ENCODE data around the gene RANBP1. TPM values are rescaled to one million over a fixed set of nuclear protein-coding genes. Genes with fewer than 3 reads are reported as not detected.

Gene RANBP1
- total and polyA plus RNA-seq, 9 of the 15 experiments (the other 6 are each of a cell fraction or from before 2014, with no cell fraction given) = 162 to 2,891 (median 1,289) TPM

- TF ChIP-seq FOXA1 (IDR thresholded peaks at IDR 0.05; ENCODE audit: borderline replicate concordance) (no peak), SRSF9 (IDR thresholded peaks at IDR 0.05; ENCODE audit: borderline replicate concordance, low read depth, low read length) (no peak), HDAC2 (IDR thresholded peaks at IDR 0.05) (no peak), ZNF282 (CRISPR knock-in tag; IDR thresholded peaks at IDR 0.05) (no peak), EHMT2 (IDR thresholded peaks at IDR 0.05) (no peak), SRSF7 (optimal IDR thresholded peaks at IDR 0.05; ENCODE audit: low read depth, low read length) (no peak), NFE2L1 (tag; IDR thresholded peaks at IDR 0.05; ENCODE audit: borderline replicate concordance, low read depth) (no peak), ZFP30 (CRISPR knock-in tag; IDR thresholded peaks at IDR 0.05; ENCODE audit: borderline replicate concordance) (no peak), SAFB2 (IDR thresholded peaks at IDR 0.05; ENCODE audit: borderline replicate concordance, low read depth, low read length, severe bottlenecking) (no peak), CBX5 (IDR thresholded peaks at IDR 0.05; ENCODE audit: borderline replicate concordance, low read depth) (no peak), DLX4 (CRISPR knock-in tag; IDR thresholded peaks at IDR 0.05) (no peak), ZBTB40 (IDR thresholded peaks at IDR 0.05) (no peak), ZBTB40 (CRISPR knock-in tag; IDR thresholded peaks at IDR 0.05) (no peak), PRMT5 (CRISPR knock-in tag; IDR thresholded peaks at IDR 0.05) (no peak), NELFE (IDR thresholded peaks at IDR 0.05; ENCODE audit: insufficient read depth, insufficient read length) (no peak), WHSC1 (IDR thresholded peaks at IDR 0.05; ENCODE audit: low read length) (peak; percentile 47), SETDB1 (IDR thresholded peaks at IDR 0.05; ENCODE audit: low read length) (peak; percentile 100), RFX7 (CRISPR knock-in tag; IDR thresholded peaks at IDR 0.05) (no peak; the same call in 1 of the 2 replicates), NONO (IDR thresholded peaks at IDR 0.05; ENCODE audit: low read depth in 2 of 2, low read length in 1 of 2) (no peak), KAT2B (IDR thresholded peaks at IDR 0.05; ENCODE audit: low read depth, low read length) (peak; percentile 87), ZFX (CRISPR knock-in tag; IDR thresholded peaks at IDR 0.05) (no peak)
These were observed 36.0 kb upstream of the RANBP1 start, which contains the start of gene DGCR8 (continued) for GRCh38 chr22:20079745-20080444.

Data from K562 (cell line).